CD4-positive, alpha-beta T cell treated with Interferon alpha-2 for 1 hour (primary cell): ENCODE data around the gene ECSIT.
"Not testable (repeated sequence)": the region's sequence is repeated elsewhere in the genome, so short reads cannot be mapped to it uniquely, and the experiment has no call there.

Experiments used
- DNase-seq, 2 donors: peaks; one replicate each; pipeline ENCODE4 v3.0.0-alpha.2; 2020 to 2022

Gene ECSIT, protein sequence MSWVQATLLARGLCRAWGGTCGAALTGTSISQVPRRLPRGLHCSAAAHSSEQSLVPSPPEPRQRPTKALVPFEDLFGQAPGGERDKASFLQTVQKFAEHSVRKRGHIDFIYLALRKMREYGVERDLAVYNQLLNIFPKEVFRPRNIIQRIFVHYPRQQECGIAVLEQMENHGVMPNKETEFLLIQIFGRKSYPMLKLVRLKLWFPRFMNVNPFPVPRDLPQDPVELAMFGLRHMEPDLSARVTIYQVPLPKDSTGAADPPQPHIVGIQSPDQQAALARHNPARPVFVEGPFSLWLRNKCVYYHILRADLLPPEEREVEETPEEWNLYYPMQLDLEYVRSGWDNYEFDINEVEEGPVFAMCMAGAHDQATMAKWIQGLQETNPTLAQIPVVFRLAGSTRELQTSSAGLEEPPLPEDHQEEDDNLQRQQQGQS

DNA sequence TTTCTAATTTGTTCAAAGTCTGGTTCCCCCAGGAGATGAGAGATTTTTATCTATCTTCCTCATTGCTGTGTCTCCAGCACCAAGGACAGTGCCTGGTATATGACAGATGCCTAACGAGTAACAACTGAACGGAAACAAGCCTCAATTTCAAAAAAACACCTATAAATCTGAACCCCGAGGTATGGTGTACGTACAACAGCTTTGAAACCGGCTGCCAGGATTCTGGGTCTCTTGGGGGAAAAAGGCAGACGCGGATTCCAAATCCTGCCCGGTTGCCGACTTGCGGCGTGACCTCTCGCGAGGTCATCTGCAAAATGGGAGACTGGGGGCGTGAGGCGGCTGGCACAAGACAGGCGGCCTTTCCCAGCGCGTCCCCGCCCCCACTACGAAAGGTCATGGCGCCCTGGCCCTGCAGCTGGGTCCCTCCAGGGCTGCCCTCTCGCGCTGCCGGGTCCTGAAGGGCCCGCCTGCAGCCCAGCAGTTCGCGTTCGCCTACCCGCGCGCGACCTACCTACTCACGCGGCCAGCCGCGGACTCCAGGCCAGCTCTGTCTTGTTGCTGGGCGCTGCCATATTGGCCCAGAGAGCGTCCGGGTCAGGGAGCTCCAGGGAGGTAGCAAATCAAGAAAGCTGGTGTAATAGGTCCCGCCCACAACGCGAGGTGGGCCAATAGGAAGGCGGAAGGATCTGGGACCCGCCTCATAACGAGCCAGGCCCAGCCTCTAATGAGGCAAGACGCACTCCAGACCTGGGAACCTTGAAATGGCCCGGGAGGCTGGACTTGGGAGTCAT is at the start of gene ECSIT:
TSS of gene ECSIT (minus strand) at position 584 of the 791 bp plus-strand sequence. CDS start 9,964 bp downstream, outside the sequence.
- DNase-seq, result peak; percentile 95 to 96

DNA sequence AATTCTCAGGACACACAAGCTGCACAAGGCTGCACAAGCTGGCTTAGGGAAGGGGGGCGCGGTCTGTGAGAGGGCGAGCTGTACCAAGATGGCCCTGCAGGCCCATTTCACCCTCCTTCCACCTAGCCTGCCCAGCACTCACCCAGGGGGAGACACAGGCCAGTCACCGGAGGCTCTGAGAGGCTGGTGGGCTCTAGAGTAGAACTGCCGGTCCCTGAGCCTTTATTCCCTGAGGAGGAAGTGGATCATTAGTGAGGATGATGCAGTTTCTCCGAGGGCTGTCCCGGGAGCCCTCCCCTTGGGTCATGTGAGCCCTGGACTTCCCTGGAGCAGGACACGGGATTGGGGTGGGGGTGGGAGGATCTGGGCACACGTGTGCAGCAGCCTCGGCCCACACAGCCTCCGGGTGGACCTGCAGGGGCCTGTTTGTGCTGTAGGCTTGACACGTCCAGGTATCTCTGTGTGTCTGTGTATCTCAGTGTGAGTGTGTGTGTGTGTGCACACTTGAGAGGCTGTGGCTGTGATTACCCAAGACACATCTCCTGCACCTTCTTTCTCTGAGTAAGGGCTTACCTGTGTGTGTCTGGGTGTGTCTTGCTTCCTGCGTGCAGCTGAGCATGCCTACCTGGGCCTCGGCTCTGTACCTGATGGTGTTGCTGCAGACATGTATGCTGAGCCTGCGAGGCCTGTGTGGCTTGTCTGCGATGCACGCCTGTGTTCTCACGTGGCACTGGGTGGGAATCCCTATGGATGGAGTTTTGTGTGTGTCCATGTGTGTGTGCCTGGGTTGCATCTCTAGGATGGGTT is 48.7 kb upstream of the ECSIT start, which contains the start of gene ACP5:
TSS of gene ACP5 (minus strand) at position 195 of the 807 bp plus-strand sequence. CDS start 328 bp downstream, outside the sequence.
- no peak for DNase-seq

DNA sequence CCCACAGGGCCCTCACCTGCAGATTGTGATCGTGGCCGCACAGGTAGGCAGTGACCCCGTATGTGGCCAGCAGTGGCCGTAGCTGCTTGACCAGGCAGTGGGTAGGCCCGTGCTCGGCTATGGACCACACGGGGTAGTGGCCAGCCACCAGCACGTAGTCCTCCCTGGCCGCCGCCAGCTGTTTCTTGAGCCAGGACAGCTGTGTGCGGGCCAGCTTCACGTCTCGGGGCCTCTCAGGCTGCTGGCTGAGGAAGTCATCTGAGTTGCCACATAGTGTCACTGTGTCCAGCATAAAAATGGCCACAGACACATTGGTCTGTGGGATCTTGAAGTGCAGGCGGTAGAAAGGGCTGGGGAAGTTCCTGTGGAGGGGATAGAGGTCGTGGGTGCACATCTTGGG is 47.3 kb upstream of the ECSIT start:
- no peak for DNase-seq

DNA sequence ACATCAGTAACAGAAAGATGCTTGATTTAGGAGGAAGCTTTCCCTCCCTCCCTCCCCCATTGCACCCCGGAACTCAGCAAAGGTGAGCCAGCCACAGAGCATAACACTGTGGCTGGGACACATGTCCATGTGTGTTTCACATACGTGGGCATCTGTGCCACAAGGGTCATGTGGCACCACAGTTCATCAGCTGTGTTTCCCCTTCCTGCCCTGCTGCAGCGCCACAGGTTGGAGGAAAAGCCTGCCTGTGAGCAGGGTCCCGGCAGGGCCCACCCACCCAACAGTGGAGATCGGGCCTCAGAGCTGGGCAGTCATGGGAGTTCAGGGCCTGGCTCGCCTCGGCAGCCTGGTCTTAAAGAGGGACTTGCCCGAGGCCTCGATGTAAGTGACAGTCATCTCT is 45.8 kb upstream of the ECSIT start:
- peak in 1 of 2 donors; percentile 15 for DNase-seq

DNA sequence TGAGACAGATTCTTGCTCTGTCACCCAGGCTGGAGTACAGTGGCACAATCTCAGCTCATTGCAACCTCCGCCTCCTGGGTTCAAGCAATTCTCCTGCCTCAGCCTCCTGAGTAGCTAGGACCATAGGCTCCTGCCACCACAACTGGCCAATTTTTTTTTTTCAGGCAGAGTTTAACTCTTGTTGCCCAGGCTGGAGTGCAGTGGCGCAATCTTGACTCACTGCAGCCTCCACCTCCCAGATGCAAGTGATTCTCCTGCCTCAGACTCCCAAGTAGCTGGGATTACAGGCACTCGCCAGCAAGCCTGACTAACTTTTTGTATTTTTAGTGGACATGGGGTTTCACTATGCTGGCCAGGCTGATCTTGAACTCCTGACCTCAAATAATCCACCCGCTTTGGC is 44.8 kb upstream of the ECSIT start:
- not testable (repeated sequence) for DNase-seq

DNA sequence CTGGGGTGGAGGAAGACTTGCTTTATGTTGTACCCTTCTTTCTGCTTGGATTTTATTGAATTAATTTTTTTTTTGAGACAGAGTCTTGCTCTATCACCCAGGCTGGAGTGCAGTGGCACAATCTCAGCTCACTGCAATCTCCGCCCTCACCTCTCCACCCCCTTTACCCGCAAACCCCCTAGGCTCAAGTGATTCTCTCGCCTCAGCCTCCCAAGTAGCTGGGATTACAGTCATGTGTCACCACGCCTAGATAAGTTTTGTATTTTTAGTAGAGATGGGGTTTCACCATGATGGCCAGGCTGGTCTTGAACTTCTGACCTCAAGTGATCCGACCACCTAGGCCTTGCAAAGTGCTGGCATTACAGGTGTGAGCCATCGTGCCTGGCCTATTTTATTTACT is 44.4 kb upstream of the ECSIT start:
- not testable (repeated sequence) for DNase-seq

DNA sequence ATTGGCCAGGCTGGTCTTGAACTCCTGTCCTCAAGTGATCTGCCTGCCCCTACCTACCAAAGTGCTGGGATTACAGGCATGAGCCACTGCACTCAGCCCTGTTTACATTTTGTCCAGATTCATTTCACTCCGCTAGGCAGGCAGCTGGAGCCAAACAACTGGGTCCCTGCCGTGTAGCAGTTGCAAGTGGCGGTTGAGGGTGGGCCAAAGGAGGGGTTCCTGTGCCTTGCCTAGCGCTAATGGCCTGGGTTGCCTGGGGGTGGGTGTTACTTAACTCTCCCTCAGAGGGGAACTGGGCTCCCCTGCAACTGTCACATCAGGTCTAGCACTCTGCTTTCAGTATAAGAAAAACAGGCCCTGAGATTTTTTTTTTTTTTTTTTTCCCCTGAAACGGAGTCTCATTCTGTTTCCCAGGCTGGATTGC is 41.1 kb upstream of the ECSIT start:
- DNase-seq, result no peak

DNA sequence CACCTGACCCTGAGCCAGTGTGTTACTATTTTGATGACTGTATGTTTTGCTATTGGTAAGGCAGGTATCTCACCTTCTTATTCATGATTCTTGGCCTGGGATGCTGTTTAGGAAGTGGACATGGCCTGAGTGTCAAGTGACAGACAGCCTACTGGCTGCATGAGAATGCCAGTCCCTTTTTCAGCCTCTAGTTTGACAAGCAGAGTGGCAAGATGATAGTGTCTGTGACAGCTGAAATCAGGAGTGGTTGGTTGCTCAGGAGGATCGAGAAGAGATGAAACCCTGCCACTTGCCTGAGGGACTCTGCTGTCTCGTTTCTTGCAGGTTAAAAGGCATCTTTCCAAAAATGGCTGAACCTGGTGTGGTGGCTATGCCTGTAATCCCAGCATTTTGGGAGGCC is 37.2 kb upstream of the ECSIT start:
- no peak for DNase-seq

DNA sequence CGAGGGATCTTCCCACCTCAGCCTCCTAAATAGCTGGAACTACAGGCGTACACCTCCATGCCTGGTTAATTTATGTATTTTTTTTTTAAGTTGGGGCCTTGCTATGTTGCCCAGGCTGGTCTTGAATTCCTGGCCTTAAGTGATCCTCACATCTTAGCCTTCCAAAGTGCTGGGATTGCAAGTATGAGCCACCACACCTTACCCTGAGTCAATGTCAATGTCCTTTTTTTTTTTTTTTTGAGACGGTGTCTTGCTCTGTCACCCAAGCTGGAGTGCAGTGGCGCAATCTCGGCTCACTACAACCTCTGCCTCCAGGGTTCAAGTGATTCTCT is 36.7 kb upstream of the ECSIT start:
- DNase-seq, result not testable (repeated sequence)

DNA sequence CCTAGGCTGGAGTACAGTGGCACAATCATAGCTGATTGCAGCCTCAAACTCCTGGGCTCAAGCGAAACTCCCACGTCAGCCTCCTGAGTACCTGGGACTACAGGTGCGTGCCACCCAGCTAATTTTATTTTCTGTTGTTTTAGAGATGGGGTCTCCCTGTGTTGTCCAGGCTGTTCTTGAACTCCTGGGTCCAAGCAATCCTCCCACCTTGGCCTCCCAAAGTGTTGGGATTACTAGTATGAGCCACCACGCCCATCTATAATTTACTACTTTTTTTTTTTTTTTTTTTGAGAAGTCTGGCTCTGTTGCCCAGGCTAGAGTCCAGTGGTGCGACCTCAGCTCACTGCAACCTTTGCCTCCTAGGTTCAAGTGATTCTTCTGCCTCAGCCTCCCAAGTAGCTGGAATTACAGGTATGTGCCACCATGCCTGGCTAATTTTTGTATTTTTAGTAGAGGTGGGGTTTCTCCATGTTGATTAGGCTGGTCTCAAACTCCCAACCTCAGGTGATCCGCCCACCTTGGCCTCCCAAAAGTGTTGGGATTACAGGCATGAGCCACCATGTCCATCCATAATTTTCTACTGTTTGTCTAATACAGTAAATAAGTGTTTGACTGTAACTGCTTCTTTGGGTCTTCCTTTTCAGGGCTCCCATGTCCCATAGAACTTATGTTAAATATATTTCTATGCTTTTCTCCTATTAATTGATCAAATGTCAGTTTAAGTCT is 35.3 kb upstream of the ECSIT start:
- DNase-seq, result not testable (repeated sequence)

DNA sequence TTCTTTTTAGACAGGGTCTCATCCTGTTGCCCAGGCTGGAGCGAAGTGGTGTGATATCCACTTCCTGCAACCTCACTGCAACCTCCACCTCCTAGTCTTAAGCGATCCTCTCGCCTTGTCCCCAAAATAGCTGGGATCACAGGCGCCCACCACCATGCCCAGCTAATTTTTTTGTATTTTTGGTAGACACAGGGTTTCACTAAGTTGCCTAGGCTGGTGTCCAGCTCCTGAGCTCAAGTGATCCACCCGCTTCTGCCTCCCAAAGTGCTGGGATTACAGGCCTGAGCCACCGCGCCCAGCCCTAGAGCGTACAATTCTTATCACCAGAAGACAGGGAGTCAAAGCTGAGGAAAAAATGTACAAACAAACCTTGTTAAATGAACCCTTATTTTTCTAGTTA is 34.6 kb upstream of the ECSIT start:
- no peak for DNase-seq

DNA sequence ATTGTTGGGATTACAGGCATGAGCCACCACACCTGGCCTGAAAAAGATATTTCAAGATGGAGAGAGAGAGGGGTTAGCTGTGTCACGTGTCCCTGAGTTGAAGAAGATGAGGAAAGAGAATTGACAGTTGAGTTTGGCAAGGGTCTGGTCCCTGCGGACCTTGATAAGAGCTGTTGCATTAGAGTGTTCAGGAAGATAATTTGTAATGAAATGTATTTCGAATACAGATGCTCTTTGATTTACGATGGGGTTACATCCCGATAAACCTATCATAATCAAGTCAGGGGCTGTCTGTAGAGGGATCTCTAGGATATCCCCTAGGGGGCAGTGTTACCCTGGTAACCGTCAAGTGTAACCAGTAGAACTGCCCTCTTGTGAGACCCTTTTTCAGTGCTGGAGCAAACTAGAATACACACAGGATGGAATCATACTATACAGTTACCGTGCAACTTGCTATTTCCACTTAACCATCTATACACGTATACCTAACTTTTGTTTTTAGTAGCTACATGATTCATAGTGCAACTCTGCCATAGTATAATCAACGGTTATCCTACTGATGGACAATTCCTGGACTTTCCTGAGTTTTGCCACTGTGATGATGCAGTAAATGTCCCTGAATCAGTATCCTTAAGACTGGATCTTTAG is 31.6 kb upstream of the ECSIT start:
- peak; percentile 79 to 85 for DNase-seq

DNA sequence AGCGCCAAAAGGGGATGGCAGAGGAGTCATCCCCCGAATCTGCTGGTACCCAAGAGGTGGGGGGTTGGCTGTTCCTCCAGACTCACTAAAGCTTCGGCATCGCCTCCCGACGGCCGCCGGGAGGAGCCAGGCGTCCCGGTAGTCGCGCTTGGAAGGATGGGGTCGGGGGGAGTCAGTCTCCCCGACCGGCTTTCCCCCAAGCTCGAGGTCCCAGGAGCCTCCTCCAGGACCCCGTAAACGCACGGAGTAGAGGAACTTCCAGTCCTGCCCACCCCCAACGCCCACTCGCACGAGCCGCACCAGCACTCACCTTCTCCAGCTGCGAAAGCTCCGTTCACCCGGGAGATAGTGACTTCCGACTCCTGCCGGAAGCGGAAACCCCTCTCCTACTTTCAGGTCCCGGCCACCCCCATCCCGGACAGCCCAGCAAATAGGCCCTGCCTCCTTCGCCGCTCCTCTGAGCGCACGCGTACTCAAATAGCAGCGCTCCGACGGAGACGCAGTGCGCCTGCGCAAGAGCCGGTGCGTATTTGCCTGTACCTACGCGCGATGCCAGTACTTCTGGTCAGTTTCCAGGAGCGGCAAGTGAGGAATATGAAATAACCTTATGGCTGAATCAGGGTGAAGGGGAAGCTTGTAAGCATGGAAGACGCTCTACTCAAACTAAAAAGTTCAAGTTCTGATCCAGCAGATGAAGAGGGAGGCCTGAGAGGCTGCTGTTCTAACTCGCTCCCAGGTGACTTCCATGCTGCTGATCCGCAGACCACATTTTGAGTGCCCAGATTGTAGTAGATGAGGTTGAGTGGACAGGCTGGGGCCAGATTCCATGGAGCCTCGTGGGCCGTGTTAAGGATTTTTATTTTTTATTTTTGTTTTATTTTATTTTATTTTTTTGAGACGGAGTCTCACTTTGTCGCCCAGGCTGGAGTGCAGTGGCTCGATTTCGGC is 30.2 kb upstream of the ECSIT start, which contains the start of gene ELOF1:
TSS of gene ELOF1 (minus strand) at position 350 of the 948 bp plus-strand sequence. CDS start 4,883 bp downstream, outside the sequence.
- DNase-seq, result peak; percentile 97 to 98

DNA sequence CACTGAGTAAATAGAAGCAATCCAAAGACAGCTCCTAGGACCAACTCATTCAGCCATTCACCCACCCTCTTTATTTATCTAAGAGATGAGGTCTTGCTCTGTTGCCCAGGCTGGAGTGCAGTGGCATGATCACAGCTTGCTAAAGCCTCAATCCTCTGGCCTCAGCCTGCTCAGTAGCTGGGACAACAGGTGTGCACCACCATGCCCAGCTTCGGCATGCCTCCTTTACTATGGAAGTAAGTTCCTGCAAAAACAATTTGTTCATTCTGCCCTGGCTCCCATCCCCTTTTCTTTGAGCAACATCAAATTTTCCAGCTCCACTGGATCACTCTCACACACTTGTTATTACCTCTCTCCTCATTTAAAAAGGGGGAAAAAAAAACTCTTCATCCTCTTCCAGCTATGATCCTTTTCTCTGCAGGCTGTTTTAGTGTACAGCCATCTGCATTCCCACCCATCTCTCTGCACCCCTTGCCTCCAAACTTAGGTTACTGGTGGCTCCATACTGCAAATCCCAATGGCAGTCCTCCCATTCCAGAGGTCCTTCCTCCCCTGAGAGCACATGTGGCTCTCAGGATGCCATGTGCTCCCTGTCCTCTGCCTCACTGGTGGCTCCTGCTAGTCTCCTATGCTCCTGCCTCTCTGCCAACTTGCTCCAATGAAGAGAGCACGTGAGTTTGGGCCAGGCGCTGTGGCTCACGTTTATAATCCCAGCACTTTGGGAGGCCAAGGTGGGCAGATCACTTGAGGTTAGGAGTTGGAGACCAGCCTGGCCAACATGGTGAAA is 27.9 kb upstream of the ECSIT start:
- DNase-seq, result no peak

DNA sequence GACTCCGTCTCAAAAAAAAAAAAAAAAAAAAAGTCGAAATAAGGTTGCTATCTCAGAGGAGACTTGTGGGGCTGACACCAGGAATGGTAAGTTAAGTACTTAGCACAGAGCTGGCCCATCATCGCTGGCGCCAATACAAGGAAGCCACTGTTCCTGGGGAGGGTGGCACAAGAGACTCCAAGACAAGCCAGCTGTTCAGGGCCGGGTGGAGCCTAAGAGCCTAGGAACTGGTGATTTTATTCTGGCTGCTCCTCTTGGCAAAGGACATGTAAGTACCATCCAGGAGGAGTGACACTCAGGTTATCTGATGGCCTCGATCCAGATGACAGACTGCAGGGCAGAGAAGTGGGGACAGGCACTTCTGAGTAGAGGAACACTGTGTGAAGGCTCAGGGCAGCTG is 26.3 kb upstream of the ECSIT start:
- no peak for DNase-seq

DNA sequence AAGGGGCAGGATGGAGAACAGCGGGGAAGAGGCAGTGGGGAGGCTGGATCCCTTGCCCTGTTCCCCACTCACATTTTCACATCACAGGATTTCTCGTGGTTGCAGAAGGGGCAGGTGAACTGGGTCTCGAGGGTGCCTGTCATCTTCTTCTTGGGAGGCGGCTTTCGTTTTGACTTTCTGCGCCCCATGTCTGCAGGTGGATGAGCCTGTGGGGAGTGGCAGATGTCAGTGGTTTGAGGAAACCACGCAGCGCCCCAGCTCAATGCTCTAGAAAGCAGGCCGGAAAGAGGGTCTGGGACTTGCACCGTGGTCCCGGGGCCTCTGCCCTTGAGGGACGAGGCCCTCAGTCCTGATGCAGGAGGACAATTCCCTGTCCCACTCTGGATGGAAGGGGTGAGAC is 25.2 kb upstream of the ECSIT start:
- no peak for DNase-seq

DNA sequence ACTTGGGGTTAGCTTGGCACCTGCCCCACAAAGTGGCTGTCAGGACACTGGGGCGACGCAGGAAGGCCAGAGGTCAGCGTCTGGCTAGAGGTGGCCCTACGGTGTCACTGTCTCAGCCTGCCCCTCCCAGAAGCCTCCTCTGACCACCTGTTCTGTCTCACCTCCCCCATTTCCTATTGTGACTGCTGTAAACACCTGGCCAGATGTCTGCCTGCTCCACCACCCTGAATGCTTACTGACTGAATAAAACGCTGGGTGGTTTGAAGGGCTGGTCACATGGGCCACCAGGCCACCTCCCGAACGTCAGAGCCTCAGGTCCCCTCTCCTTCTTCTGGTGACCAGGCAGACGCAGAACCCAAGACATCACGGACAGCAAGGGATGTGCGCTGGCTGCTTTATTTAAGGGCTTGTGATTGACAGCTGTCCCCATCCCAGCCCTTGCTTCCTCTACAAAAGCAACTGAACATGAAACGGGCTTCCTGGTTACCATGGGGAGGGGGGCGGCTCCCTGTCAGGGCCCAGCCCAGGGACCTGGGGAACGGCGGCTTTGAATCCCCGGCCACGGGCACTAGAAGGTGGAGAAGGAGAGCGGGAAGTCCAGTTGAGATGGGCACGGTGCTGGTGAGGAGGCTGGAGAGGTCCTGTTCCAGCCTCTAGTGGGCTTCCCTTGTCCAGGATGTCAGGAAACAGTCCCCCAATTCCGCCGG is 23.9 kb upstream of the ECSIT start:
- DNase-seq, result no peak

DNA sequence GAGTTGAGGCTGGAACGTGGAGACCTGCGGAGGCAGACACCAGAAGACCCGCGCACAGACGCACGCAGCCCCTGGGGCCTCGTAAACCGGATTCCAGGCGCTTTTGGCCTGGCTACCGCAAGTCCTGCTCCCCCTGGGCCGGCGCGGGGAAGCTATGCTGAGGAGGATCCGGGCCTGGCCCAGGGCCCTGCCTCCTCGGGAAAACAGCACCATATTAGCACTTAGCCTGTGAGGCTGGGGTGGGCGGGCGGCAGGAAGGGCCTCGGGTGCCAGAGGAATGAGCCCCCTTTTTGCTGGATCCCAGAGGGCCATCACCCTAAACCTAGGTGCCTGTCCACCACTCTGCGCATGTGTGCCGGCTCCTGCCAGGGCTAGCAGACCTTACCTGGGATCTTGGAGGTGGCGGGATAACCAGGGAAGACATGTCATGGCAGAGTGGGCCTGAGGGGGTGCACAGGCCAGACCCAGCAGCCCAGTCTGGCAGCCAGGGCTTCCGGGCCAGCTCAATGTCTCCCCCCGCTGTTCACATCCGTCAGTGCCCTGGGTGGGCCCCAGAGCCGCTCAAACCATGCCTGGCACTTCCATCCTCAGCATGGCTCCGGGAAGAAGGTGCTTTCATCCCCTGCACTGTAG is 22.8 kb upstream of the ECSIT start:
- DNase-seq, result no peak
